ENCODE measurements around the gene SCUBE2.

The SCUBE2 gene

DNA sequence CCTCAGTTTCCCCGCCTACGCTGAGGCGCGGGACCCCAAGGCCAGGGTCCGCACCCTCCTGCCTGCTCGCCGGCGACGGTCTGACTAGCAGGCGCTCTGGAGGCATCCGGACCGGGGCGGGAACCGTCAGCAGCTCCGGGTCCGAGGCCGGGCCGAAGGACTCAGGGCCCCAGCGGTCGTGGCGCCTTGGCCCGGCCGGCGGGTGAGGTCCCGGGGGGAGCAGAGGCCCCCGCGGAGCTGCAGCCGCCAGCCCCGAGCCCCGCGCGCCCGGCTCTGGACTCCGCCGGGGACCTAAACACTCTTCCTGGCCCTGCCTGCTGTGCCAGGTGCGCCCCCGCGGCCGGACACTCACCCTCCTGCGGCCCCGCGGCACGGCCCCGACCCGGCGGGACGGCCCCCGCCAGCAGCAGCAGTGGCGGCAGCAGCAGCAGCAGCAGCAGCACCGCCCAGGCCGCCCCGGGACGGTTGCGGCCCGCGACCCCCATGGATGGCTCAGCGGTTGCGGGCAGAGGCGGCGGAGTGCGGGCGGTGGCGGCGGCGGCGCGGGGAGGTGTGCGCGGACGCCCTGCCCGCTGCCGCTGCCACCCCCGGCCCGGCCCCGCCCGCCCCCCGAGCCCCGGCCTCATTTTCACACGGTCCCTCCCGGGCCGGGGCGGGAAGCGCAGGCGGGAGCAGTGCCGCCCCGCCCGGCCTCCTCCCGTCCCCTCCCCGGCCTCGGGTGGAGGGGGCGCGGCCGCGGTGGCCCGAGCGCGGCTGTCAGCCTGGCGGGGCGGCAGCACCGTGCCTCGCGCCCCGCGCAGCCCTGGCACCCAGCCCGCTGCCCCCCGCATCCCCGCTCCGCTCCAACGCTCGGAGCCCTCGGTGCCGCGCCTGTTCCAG is at the start of gene SCUBE2:
Gene SCUBE2 (minus strand): TSS at position 556 of the 879 bp plus-strand sequence. CDS start 71 bp downstream, at position 485.
- DNase-seq (ENCODE audit: insufficient read length, low spot score), result no peak
- no peak for FAIRE-seq
- no peak for TF ChIP-seq POLR2A (IDR thresholded peaks at IDR 0.05; ENCODE audit: low read depth, low read length)

DNA sequence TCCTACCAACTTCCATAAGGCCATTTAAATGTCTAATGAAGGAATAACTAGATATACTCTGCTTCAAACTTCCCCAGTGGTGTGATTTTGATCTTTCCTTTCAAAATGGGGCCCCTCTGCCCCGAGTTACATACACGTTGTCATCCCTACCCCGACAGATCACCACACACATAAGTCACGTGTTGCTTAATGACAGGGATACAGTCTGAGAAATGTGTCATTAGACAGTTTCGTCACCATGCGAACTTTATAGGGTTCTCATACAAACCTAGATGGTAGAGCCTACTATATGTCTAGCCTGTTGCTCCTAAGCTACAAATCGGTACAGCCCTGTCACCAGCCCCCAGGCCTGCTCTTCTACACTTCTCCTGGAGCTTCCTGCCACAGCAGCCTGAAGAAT is 49.8 kb upstream of the SCUBE2 start:
- DNase-seq (ENCODE audit: insufficient read length, low spot score) (no peak), FAIRE-seq (no peak)
- no peak for TF ChIP-seq POLR2A (IDR thresholded peaks at IDR 0.05; ENCODE audit: low read depth, low read length)

DNA sequence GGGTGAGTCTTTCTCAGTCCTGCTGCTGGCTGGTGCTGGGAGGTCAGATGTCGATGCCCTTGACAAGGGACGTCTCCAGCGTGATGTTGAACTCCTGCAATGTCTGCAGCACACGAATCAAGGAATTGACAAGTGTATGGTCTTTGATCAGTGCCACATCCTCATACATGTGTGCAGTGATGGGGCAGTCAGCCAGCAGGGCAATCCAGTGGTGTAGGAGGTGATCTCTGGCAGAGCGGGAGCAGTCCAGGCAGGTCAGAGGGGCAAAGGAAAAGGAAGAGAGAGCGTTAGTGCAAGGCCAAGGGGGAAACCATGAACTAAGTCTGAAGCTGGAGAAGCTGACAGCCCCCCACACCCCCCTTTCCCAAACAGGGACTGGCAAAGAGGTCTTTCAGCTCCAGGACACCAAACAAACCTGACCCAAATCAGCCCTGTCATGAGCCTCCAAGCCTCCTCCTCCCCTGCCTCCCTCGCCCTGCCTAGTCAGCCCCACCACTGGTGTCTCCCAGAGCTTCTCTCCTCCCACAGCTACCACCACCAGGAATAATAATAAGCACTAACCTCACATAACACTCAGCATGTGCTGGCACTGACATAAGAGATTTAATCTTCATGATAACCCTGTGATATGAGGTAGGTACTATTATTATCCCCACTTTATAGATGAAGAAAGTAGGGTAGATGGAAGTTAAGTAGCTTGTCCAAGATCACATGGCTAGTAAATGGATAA is 48.4 kb upstream of the SCUBE2 start:
- no peak for DNase-seq (ENCODE audit: insufficient read length, low spot score)
- no peak for TF ChIP-seq POLR2A (IDR thresholded peaks at IDR 0.05; ENCODE audit: low read depth, low read length)
- FAIRE-seq, result no peak

GRCh38 chr11:9138612-9139579 is 47.5 kb upstream of the SCUBE2 start:
- no peak for TF ChIP-seq POLR2A (IDR thresholded peaks at IDR 0.05; ENCODE audit: low read depth, low read length)
- peak; percentile 81 for DNase-seq (ENCODE audit: insufficient read length, low spot score)
- FAIRE-seq, result peak; percentile 67

DNA sequence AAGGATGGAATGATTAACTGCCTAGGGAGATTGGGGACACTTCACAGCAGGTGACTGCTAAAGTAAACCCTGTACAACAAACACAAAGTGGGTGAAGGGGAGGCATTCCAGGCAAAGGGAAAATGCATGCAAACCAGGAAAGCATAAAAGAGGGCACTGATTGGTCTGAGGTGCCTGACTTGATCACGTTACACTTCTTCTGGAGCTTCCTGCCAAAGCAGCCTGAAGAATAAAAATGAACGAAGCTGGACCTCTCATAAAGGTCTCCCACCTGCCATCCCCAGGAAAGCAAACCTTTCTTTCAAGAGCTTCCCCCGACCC is 46.7 kb upstream of the SCUBE2 start:
- no peak for DNase-seq (ENCODE audit: insufficient read length, low spot score)
- FAIRE-seq, result no peak
- TF ChIP-seq POLR2A (IDR thresholded peaks at IDR 0.05; ENCODE audit: low read depth, low read length), result no peak

DNA sequence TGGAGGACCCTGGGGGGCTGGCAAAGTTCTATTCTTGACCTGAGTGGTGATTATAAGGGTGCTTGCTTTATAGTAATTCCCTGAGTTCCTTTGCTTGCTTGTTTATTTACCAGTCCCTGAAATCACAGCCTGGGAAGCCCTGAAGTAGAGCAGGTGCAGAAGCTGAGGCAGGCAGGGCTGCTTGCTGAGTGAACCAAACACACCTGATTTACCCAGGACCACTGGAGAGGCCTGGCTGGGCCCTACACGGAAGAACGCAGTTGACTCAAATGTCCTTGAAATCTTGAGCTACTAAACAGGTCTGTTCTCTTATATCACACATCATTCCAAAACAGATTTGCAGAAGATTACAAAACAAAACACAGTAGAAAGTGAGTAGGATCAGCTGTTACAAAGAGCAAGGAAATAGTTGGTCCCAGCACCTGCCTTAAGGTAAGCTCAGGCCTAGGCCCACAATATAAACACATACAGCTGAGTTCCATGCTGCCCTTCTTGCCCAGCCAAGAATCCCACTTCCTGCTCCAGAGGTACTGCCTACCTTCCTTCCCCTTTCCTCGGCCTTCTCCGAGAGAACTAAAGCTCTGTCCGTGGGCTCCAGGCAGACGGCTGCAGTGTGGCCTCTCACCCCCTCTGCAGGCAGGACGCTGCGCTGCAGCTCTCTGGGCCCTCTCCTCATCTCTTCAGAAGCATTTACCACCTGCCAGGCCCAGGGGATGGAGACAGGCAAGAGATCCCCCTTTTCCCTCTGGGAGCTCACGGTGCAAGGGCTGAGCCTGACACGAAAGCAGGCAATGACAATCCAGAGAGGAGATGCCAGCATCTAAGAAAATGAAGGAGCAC is 46.1 kb upstream of the SCUBE2 start:
- TF ChIP-seq POLR2A (IDR thresholded peaks at IDR 0.05; ENCODE audit: low read depth, low read length), result no peak
- FAIRE-seq, result no peak
- DNase-seq (ENCODE audit: insufficient read length, low spot score), result peak; percentile 62

- no peak for FAIRE-seq
- no peak for TF ChIP-seq POLR2A (IDR thresholded peaks at IDR 0.05; ENCODE audit: low read depth, low read length)
- no peak for DNase-seq (ENCODE audit: insufficient read length, low spot score)
Measured at GRCh38 chr11:9136741-9137140, 45.3 kb upstream of the SCUBE2 start.

DNA sequence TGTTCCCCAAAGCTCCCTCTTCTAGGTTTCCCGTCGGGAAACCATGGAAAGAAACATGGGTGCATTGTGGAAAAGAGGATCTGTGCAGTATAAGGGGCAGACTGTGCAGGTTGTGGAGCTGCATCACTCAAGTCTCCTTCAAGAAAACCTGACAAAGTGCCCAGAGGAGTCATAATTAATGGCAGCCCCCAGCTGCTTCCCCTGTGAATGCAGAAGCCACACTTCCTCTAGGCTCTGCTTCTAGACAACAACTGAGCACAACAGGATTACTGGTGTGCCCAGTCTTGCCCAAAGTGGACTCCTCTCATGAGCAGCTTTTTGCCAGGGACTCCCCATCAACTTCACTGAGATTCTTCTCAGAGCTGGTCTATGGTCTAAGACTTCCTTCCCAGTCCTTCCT is 42.6 kb upstream of the SCUBE2 start:
- no peak for TF ChIP-seq POLR2A (IDR thresholded peaks at IDR 0.05; ENCODE audit: low read depth, low read length)
- no peak for FAIRE-seq
- DNase-seq (ENCODE audit: insufficient read length, low spot score), result no peak

- no peak for TF ChIP-seq POLR2A (IDR thresholded peaks at IDR 0.05; ENCODE audit: low read depth, low read length)
- no peak for FAIRE-seq
- no peak for DNase-seq (ENCODE audit: insufficient read length, low spot score)
Measured at GRCh38 chr11:9132203-9132878, 40.9 kb upstream of the SCUBE2 start.

DNA sequence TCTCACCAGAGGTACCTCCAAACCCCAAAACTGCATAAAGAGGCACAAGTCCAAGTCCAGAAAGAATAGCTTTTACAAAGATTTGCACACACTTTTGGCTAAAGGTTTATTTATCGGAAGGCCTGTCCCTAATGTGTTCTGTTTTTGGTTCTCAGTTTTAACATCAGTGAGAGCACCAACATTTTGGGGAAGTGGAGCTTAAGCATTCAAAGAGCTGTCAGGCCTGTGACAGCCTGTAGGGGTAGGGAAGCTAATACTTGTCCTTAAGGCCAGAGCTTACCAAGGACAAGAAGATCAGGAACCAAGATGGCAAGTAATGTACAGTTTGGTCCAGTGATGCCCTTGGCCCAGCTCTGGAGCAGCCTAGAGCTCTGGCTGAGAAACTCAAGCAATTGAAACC is 38.9 kb upstream of the SCUBE2 start:
- no peak for TF ChIP-seq POLR2A (IDR thresholded peaks at IDR 0.05; ENCODE audit: low read depth, low read length)
- DNase-seq (ENCODE audit: insufficient read length, low spot score), result no peak
- no peak for FAIRE-seq

- DNase-seq (ENCODE audit: insufficient read length, low spot score) (no peak), FAIRE-seq (no peak)
- no peak for TF ChIP-seq POLR2A (IDR thresholded peaks at IDR 0.05; ENCODE audit: low read depth, low read length)
Measured at GRCh38 chr11:9126636-9127035, 35.2 kb upstream of the SCUBE2 start.

DNA sequence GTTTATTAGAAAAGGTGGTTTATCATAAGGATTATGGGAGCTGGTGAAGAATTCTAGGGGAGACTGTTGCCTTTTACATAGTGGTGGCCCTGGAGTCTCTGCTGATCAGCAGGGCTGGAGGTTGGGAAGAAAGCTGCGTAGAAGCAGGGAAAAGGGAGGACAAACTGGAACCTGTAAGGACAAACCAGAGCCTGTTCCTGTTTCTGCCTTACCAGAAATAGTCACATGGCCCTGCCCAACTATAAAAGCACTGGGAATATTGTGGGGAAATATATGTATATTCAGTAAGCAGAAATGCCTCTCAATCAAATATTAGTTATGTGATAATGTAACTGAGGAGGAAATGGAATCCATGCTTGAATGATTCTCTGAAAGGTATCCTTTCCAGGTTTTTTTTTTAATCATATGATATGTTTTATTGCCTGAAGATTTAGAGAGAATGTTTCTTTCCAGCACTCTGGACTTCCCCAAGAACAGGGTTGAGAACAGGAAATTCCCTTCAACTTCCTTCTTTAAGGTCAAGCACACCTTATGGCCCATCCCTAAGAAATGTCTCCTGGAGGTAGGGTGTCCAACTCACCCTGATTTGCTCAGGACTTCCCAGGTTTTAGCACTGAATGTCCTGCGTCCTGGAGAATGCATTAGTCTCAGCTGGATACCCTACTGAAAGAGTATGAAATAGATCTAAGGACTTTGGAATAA is 33.9 kb upstream of the SCUBE2 start:
- DNase-seq (ENCODE audit: insufficient read length, low spot score), result no peak

More for the DNA sequence above, 33.9 kb upstream of the SCUBE2 start:
- TF ChIP-seq POLR2A (IDR thresholded peaks at IDR 0.05; ENCODE audit: low read depth, low read length), result no peak
- FAIRE-seq, result no peak
